T-helper 2 cell treated with Interferon-gamma antibody and Interleukin-4, amounts not matched to agents 5 μg/mL and 100 μg/mL, for 36 hours (primary cell): ENCODE data around the gene CNTN4.
"Not testable (repeated sequence)": the region's sequence is repeated elsewhere in the genome, so short reads cannot be mapped to it uniquely, and the experiment has no call there.

Source experiments
- DNase-seq: peaks from one replicate; pipeline ENCODE4 v3.0.0; 2021; ENCODE audit warnings: low spot score
- H3K27ac Mint-ChIP-seq: one replicate; pipeline ENCODE4 v1.8.0; 2021; ENCODE audit warnings: mild to moderate bottlenecking, mixed read lengths
- H3K27me3 Mint-ChIP-seq: one replicate; pipeline ENCODE4 v1.8.0; 2021; ENCODE audit warnings: low read depth, mixed read lengths
- H3K36me3 Mint-ChIP-seq: one replicate; pipeline ENCODE4 v1.8.0; 2021; ENCODE audit warnings: low read depth, mixed read lengths
- H3K4me1 Mint-ChIP-seq: one replicate; pipeline ENCODE4 v1.8.0; 2021; ENCODE audit warnings: low read depth, mixed read lengths
- H3K4me3 Mint-ChIP-seq: one replicate; pipeline ENCODE4 v1.8.0; 2022; ENCODE audit warnings: mild to moderate bottlenecking, moderate library complexity, mixed read lengths
- H3K9me3 Mint-ChIP-seq: one replicate; pipeline ENCODE4 v1.8.0; 2021; ENCODE audit warnings: mixed read lengths

CNTN4 gene

GRCh38 chr3:2793987-2794386, 695.3 kb downstream of the CNTN4 start:
- Mint-ChIP-seq H3K4me3 (no peak overlapping the region), H3K4me1 (no peaks in the 10 kb centered on the region), H3K36me3 (no peaks in the 10 kb centered on the region), H3K27ac (no peak overlapping the region), H3K27me3 (no peaks in the 10 kb centered on the region), H3K9me3 (no peaks in the 10 kb centered on the region)
- no peak for DNase-seq

- DNase-seq, result no peak
- Mint-ChIP-seq H3K9me3 (no peaks in the 10 kb centered on the region), H3K27me3 (no peaks in the 10 kb centered on the region), H3K4me1 (no peaks in the 10 kb centered on the region), H3K27ac (no peak overlapping the region), H3K4me3 (no peak overlapping the region), H3K36me3 (no peaks in the 10 kb centered on the region)
Observed at GRCh38 chr3:2802429-2802828, 703.8 kb downstream of the CNTN4 start.

GRCh38 chr3:2807514-2807913, 708.8 kb downstream of the CNTN4 start:
- no peaks in the 10 kb centered on the region for H3K9me3 Mint-ChIP-seq
- H3K4me1 Mint-ChIP-seq, result no peaks in the 10 kb centered on the region
- no peaks in the 10 kb centered on the region for H3K36me3 Mint-ChIP-seq
- no peak overlapping the region for H3K4me3 Mint-ChIP-seq
- no peak for DNase-seq
- no peaks in the 10 kb centered on the region for H3K27me3 Mint-ChIP-seq
- H3K27ac Mint-ChIP-seq, result no peak overlapping the region

- H3K27me3 Mint-ChIP-seq, result no peaks in the 10 kb centered on the region
- DNase-seq, result no peak
- no peaks in the 10 kb centered on the region for H3K9me3 Mint-ChIP-seq
- H3K36me3 Mint-ChIP-seq, result no peaks in the 10 kb centered on the region
- no peak overlapping the region for H3K27ac Mint-ChIP-seq
- H3K4me3 Mint-ChIP-seq, result no peak overlapping the region
- H3K4me1 Mint-ChIP-seq, result no peaks in the 10 kb centered on the region
Observed at GRCh38 chr3:2810723-2811122, 712.1 kb downstream of the CNTN4 start.

- H3K9me3 Mint-ChIP-seq, result no peaks in the 10 kb centered on the region
- no peak overlapping the region for H3K4me3 Mint-ChIP-seq
- no peak overlapping the region for H3K27ac Mint-ChIP-seq
Observed at GRCh38 chr3:2819571-2819970, 720.9 kb downstream of the CNTN4 start.

GRCh38 chr3:2820982-2821381, 722.3 kb downstream of the CNTN4 start:
- H3K36me3 Mint-ChIP-seq, H3K9me3 Mint-ChIP-seq, H3K27me3 Mint-ChIP-seq, H3K4me3 Mint-ChIP-seq, H3K4me1 Mint-ChIP-seq, DNase-seq, H3K27ac Mint-ChIP-seq: not testable (repeated sequence)

More at GRCh38 chr3:2819571-2819970, 720.9 kb downstream of the CNTN4 start:
- Mint-ChIP-seq H3K36me3 (no peaks in the 10 kb centered on the region), H3K27me3 (no peaks in the 10 kb centered on the region), H3K4me1 (no peaks in the 10 kb centered on the region)
- no peak for DNase-seq

- Mint-ChIP-seq H3K4me3 (no peak overlapping the region), H3K4me1 (no peaks in the 10 kb centered on the region), H3K27me3 (no peaks in the 10 kb centered on the region), H3K9me3 (no peaks in the 10 kb centered on the region), H3K27ac (no peak overlapping the region), H3K36me3 (no peaks in the 10 kb centered on the region)
- DNase-seq, result no peak
Observed at GRCh38 chr3:2822611-2823010, 723.9 kb downstream of the CNTN4 start.

GRCh38 chr3:2823031-2823430, 724.4 kb downstream of the CNTN4 start:
- Mint-ChIP-seq H3K36me3 (no peaks in the 10 kb centered on the region), H3K9me3 (no peaks in the 10 kb centered on the region), H3K4me3 (no peak overlapping the region), H3K27ac (no peak overlapping the region), H3K4me1 (no peaks in the 10 kb centered on the region), H3K27me3 (no peaks in the 10 kb centered on the region)
- no peak for DNase-seq

- DNase-seq, result no peak
- Mint-ChIP-seq H3K27me3 (no peaks in the 10 kb centered on the region), H3K9me3 (no peaks in the 10 kb centered on the region), H3K4me1 (no peaks in the 10 kb centered on the region), H3K36me3 (no peaks in the 10 kb centered on the region), H3K4me3 (no peak overlapping the region), H3K27ac (no peak overlapping the region)
Observed at GRCh38 chr3:2823437-2824211, 725.0 kb downstream of the CNTN4 start.

GRCh38 chr3:2826036-2826435, 727.4 kb downstream of the CNTN4 start:
- no peaks in the 10 kb centered on the region for H3K36me3 Mint-ChIP-seq
- DNase-seq, result no peak
- H3K4me3 Mint-ChIP-seq, result no peak overlapping the region
- H3K9me3 Mint-ChIP-seq, result no peaks in the 10 kb centered on the region
- no peak overlapping the region for H3K27ac Mint-ChIP-seq
- no peaks in the 10 kb centered on the region for H3K27me3 Mint-ChIP-seq
- no peaks in the 10 kb centered on the region for H3K4me1 Mint-ChIP-seq

GRCh38 chr3:2826453-2826852, 727.8 kb downstream of the CNTN4 start:
- no peak for DNase-seq
- no peaks in the 10 kb centered on the region for H3K36me3 Mint-ChIP-seq
- no peak overlapping the region for H3K4me3 Mint-ChIP-seq
- no peak overlapping the region for H3K27ac Mint-ChIP-seq
- H3K4me1 Mint-ChIP-seq, result no peaks in the 10 kb centered on the region
- H3K27me3 Mint-ChIP-seq, result no peaks in the 10 kb centered on the region
- H3K9me3 Mint-ChIP-seq, result no peaks in the 10 kb centered on the region

- H3K27ac Mint-ChIP-seq, result no peak overlapping the region
- H3K4me3 Mint-ChIP-seq, result no peak overlapping the region
- no peaks in the 10 kb centered on the region for H3K4me1 Mint-ChIP-seq
- H3K27me3 Mint-ChIP-seq, result no peaks in the 10 kb centered on the region
- H3K36me3 Mint-ChIP-seq, result no peaks in the 10 kb centered on the region
- no peak for DNase-seq
- no peaks in the 10 kb centered on the region for H3K9me3 Mint-ChIP-seq
Observed at GRCh38 chr3:2837239-2837638, 738.6 kb downstream of the CNTN4 start.

- Mint-ChIP-seq H3K27me3 (no peaks in the 10 kb centered on the region), H3K27ac (no peak overlapping the region), H3K4me1 (no peaks in the 10 kb centered on the region), H3K9me3 (no peaks in the 10 kb centered on the region), H3K4me3 (no peak overlapping the region), H3K36me3 (no peaks in the 10 kb centered on the region)
- no peak for DNase-seq
Observed at GRCh38 chr3:2837910-2838309, 739.2 kb downstream of the CNTN4 start.

GRCh38 chr3:2838546-2839157, 740.0 kb downstream of the CNTN4 start:
- H3K27me3 Mint-ChIP-seq, result no peaks in the 10 kb centered on the region
- no peaks in the 10 kb centered on the region for H3K4me1 Mint-ChIP-seq

GRCh38 chr3:2839876-2840275, 741.2 kb downstream of the CNTN4 start:
- H3K9me3 Mint-ChIP-seq, result no peaks in the 10 kb centered on the region
- DNase-seq, result no peak
- no peaks in the 10 kb centered on the region for H3K36me3 Mint-ChIP-seq
- H3K4me1 Mint-ChIP-seq, result no peaks in the 10 kb centered on the region
- H3K27me3 Mint-ChIP-seq, result no peaks in the 10 kb centered on the region
- no peak overlapping the region for H3K4me3 Mint-ChIP-seq
- no peak overlapping the region for H3K27ac Mint-ChIP-seq

More at GRCh38 chr3:2838546-2839157, 740.0 kb downstream of the CNTN4 start:
- H3K9me3 Mint-ChIP-seq, result no peaks in the 10 kb centered on the region
- no peaks in the 10 kb centered on the region for H3K36me3 Mint-ChIP-seq
- H3K27ac Mint-ChIP-seq, result no peak overlapping the region
- no peak overlapping the region for H3K4me3 Mint-ChIP-seq
- no peak for DNase-seq
